NCI-H2196 (cell line): Measurements from ENCODE around the gene EPHA3.
"Not testable (repeated sequence)": the region's sequence is repeated elsewhere in the genome, so short reads cannot be mapped to it uniquely, and the experiment has no call there.

ENCODE experiments used
- DNase-seq: peaks from one replicate; lab custom pipeline; 2025; ENCODE audit not compliant: unreplicated experiment; lab: John Stamatoyannopoulos, UW

EPHA3 gene

DNA sequence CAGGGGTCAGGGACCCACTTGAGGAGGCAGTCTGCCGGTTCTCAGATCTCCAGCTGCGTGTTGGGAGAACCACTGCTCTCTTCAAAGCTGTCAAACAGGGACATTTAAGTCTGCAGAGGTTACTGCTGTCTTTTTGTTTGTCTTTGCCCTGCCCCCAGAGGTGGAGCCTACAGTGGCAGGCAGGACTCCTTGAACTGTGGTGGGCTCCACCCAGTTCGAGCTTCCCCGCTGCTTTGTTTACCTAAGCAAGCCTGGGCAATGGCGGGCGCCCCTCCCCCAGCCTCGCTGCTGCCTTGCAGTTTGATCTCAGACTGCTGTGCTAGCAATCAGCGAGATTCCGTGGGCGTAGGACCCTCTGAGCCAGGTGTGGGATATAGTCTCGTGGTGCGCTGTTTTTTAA is 243.5 kb downstream of the EPHA3 start:
- not testable (repeated sequence) for DNase-seq

DNA sequence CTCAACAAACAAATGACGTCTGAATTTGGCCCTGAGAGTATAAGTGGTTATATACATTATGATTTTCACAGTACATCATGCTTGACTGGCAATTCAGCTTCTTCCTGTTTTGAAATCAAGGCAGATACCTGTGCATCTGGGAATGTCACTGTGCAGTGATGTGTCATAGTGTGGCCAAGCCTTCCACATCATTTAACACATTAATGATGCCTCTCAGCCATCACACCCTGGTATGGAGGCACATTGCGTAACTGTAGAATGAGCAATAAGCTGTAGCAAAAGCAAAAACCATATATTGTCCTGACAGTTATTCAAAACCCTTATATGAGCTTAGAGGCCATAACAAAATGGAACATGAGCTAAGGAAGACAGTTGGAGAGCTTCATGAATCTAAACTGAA is 246.0 kb downstream of the EPHA3 start:
- no peak for DNase-seq

DNA sequence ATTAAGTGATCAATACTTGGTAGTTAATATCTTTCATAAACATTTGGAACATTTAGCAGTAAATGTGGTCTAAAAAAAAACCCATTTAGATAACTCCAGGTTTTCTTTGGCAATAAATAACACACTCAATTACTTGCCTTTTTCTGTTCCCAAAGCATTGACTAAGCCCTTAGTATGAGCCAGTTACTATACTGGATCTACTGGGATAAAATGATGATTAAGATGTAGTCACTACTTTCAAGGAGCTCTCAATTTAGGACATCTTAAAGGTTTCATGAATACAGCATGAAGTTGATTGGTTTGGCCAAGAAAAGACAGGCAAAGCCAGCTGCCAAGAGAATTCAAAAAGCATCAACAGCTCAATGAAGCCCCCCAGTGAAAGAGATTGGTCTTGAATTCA is 250.9 kb downstream of the EPHA3 start:
- no peak for DNase-seq

DNA sequence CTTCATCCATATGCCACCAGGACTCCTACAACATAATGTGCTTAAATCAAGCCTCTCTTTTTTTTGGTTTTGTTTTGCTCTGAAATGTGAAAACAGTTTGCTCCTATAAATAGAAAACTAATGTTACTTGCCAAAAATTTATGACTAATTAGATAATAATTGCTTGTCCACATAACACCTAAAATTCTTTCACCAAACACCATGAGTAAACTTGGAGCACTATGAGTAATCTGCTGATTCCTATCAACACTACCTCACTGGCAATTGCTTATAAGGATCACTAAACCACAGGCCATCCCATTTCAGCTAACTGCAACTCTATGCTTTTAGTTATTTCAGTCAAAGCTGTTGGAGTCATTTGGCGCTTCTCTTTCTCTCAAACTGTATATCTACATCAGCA is 252.7 kb downstream of the EPHA3 start:
- no peak for DNase-seq

DNA sequence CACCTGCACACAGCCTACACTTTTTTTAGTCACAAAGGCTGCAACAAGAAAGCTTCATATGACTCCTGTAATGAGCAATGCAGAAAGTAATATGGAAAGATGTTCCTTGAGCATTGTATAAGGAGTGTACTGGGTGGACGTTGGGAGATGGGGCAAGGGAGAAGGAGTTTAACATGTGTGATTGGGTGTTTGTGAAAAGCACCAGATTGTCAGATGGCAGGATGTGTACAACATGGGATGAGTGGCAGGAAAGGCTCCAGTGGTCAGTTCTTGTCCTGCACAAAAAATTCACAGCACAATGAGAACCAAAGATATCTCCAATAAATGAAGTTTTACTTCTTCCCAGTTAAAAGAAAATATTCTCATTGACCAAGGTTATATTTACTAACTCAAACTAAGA is 255.1 kb downstream of the EPHA3 start:
- no peak for DNase-seq

DNA sequence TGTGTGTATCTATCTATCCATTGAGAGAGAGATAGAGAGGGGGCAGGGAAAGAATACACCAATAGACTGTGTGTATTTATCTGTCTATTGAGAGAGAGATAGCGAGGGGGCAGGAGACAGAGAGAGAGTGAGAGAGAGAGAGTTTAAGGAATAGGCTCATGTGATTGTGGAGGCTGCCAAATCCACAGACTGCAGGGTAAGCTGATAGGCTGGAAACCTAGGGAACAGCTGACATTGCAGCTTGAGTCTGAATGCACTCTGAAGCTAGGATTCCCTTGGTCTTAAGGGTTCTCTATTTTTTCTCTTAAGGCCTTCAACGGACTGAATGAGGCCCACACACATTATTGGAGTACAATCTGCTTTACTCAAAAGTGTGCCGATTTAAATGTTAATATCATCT is 255.8 kb downstream of the EPHA3 start:
- DNase-seq, result no peak

DNA sequence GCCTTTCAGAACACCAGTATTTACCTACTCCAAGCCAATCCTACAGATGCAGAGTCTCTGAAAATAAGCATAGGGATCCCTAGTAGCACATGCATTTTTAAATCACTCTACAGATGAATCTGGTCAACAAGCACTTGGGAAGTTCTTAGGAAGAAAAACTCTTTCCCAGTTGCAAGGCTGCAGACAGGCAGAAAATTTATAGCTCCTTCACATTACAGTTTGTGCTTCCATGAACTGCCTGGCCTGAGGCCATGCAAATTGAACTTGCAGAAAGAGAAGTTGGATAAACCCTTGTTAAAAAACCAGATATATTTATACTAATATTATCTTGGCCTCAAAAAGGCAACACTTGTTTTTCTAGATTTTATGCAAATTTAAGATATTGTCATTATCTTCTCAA is 256.9 kb downstream of the EPHA3 start:
- no peak for DNase-seq

DNA sequence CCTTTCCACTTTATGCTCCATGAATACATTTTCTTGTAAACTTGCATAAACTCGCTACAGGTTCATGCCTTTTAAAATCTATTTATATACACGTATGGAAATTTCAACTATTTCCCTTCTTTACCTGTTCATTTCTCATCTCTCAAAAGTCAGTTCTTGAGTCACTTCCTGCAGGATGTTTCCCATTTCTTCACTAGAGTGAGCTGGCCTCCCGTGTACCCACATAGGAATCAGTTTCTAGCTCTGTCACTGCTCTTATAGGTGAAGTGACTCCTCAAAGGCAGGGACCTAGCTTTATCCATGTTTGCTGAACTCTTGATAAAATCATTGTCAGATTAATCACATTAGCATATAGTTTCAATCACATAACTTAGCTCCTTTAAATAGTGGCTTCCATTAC is 259.7 kb downstream of the EPHA3 start:
- DNase-seq, result no peak

DNA sequence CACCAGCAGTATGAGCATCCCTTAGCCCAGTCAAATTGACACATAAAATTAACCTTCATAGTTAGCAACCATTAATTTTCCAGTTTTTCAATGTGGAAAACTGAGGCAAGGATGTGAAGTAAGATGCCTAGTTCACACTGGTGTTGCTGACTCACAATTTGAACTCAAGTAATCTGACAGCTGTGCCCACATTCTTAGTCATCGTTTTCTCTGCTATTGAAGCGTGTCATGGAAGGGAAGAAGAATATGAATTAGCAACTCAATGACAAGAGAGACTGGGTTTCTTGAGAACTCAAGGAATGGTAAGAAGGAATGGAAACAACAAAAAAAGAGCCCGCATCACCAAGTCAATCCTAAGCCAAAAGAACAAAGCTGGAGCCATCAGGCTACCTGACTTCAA is 261.4 kb downstream of the EPHA3 start:
- no peak for DNase-seq

DNA sequence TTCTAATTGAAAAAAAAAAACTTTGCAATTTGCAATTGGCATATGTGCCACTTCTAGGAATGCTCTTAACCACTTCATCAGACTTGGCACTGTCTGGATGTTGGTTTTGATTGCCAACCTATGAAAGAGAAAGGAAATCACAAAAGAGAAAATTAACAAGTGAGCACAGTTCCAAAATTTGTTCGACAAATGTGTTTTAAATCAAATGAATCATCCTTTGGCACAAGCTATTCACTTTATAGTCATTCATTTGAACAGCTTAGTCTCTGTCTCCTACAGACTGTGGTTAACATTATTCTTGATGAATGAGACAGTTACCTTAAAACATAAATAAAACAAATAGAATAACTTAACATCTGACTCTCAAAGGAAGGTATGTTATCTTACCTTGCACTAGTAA is 265.0 kb downstream of the EPHA3 start:
- no peak for DNase-seq

DNA sequence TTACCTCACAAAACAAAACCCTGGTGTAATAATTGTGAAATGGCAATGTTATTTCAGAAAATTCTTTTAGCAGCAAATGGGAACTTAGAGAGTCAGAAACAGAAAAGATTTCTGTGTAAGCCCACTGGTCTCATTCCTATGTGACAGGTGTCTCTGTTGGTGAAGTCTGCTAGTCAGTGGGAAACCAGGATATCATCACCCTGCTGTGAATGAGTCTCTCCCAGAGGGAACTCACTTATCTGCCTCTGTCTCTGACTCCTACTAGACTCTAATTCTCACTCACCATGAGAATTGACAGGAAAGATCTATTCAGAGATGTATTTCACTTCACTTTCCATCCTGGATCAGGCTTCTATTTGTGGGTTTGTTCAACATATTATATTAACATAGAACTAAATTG is 266.0 kb downstream of the EPHA3 start:
- DNase-seq, result no peak

DNA sequence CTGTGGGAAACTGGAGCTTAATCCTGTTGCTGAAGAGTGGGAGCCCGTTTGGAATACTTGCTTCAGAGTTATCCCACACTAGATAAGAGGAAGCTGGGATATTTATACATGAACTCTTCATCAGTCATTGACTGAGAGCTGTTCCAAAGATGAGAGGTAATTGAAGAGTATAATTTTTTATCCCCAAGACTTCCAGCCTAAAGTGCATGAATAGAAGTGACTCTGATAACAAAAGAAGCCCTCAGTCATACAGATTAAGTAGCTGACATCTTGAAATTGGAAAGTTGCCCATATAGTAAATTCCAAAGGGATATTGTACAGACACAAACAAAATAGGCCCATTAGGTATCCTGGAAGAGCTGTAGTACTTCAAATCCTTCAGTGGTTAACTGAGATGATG is 268.0 kb downstream of the EPHA3 start:
- no peak for DNase-seq

DNA sequence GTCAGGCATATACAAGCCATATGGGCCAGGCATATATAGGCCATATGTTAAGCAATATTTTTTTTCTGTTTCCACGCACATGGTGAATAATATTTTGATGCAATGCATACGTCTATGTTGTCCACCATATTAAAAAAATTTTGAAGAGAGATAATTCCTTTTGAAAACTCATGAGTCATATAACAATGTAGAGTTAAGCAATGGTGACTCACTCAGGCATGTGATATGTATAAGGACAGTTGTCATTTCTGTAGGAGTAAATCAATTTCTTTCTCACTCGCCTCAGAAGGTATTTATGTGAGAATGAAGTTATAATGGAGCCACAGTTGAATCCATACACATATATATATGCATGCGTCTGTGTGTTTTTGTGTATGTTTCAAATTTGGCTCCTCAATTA is 272.6 kb downstream of the EPHA3 start:
- DNase-seq, result no peak

DNA sequence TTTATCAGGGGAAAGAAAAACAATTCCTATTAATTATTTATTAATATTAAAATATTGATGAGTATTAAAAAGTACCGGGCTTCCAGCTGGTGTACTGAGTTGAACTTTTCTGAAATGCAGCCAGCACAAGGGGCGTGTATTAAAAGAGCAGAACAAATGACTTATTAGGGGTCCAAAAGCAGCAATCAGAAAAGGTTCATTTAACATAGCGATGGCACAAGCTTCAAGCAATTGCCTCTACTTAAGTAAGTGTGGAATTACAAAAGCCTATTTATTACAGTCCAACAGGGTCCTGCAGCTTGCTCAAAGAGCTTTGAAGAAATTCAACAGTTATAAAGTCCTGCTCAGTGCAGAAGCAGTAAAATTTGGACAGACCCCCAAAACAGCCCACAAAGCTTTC is 285.6 kb downstream of the EPHA3 start:
- DNase-seq, result no peak

DNA sequence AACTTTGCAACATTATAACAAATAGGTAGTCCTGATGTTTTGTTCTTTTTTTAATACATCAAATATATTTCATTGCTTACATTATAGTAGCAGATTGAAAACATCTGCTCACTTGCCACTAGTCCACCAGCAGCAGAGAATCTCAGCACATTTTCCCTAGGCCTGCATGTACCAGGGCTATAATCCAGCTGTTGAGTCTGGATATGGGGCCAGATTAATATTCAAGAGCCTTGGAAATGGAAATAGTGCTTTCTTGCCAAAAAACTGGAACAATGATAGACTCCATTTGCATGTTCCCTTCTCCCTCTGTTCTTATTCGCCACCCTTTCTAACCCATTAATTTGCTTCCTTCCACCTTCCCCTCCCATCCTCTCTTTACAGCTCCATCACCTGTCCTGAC is 288.0 kb downstream of the EPHA3 start:
- no peak for DNase-seq

DNA sequence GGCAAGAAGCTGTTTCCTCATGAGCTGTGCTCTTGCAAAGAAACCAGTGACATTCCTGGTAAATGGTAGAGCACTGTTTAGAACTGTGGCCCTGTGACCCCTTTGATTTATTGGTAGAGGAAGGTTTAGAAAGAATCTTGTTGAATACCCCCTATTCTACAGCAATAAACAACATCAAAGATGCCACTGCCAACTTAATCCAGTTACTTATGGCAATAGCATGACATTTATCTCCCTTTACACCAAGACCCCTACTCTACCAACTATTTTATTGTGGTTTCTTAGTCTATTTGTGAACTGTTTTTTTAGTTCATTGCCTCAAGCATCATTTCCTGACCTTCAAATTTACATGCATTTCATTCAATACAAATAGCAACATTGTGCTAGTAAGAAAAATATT is 288.6 kb downstream of the EPHA3 start:
- no peak for DNase-seq

DNA sequence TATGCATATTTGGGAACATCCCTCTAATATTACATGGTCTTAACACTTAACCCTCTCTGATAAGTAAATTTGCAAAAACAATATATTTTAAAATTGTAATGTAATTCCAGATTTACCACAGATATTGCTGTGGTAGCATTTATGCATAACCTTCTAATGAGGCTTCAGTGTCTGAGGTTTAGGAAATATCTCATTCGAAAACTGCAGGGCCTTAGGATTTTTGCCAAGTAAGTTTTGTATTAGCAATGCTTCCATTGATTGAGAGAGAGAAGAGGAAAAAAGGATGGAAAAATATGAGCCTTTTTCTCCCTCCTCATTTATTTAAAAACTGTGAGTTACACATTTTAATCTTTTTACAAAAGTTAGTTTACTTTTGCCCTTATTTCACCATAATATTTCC is 294.6 kb downstream of the EPHA3 start:
- no peak for DNase-seq

DNA sequence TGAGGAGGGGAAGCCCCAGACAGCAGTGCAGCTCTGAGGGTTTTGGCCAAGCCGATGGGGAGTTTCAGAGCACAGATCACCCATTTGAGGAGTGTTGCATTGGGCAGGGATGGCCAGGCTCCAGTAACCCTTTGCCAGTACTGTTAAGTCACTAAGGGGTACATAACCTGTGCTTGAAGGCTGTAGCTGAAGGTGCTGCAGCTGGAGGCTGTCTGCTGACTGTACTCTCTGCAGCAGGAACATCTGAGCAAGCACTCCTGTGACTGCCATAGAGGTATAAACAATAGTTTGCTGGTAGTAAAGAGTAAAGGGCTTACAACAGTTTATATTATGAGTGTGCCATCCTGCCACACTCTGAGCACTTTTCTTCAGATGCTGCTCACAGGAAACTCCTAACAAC is 297.8 kb downstream of the EPHA3 start:
- DNase-seq, result no peak

DNA sequence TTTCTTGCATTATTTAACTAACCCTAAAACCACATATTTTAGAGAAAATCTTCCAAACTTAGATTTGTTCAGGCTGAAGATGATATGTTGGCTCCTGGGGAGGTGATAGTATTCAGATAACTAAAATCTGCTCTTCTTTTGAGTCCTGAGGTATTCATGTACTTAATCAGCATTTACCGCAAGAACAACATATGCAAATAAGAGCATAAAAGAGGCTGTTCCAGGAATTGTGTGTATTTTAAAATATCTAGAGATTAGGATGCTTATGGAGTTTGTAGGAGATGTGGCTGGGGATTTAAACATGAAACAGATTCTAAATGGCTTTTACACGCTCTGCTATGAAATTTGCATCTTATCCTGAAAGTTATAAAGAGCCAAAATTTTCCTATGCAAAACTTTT is 298.2 kb downstream of the EPHA3 start:
- no peak for DNase-seq

DNA sequence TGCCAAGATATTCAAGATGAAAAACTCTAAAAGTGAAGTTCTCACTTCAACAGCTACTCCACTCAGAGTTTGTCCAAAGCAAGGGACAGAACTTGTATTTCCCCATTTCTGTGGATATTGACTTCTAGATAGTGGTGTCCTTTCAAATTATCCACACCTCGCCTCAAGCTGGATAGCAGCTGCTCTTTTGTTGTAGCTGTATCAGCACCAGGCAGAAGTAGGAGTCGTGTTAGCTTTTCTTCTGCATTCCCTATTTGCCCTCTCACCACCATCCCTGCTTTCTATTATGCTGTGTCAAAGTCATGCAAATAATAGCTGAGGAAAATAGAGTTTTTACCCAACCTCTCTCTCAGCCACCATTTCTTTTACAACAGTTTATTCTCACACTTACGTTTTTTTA is 303.8 kb downstream of the EPHA3 start:
- DNase-seq, result no peak

DNA sequence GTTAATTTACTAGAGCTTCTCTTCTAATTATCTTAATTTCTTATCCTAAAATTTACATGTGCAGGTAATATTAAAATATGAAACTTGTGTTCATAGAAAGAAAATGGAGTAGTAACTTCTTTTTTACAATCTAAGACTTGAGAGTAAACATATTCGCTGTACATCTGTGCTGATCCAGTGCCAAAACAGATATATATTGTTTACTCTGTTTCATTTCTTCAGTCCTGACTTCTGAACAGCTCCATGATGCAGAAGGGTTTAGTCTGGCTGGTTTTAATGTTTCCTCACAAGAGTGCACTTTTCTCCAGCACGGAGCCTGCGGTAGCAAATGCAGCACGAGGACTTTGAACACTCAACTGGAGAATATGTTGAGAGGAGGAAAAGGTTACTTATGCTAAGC is 306.8 kb downstream of the EPHA3 start:
- no peak for DNase-seq

DNA sequence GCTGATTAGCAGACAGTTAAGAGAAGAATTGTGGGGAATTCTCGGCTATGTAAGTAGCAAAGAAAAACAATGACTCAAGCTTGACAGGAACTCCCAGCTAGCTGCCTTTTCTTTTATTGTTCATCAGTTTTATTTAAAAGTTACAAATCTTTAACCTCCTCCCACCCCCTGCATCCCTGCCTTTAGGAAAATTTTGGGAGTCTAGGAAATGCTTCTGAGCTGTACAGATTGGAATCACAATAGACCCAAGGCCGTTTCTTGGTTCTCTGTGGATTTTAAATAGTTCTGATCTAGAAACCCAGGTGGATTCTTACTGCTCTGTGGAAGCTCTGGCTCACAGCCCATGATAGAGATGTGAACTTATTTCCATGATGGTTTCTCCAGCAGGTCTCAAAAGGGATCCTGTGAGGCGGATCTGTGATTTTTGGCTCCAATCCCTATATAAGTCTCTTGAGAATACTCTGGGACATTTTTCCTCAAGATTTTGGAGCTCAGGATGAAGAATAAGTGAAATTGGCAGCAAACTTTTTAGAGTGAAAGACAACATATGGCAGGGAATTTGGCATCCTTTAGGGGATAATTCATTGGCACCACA is 312.3 kb downstream of the EPHA3 start:
- no peak for DNase-seq

DNA sequence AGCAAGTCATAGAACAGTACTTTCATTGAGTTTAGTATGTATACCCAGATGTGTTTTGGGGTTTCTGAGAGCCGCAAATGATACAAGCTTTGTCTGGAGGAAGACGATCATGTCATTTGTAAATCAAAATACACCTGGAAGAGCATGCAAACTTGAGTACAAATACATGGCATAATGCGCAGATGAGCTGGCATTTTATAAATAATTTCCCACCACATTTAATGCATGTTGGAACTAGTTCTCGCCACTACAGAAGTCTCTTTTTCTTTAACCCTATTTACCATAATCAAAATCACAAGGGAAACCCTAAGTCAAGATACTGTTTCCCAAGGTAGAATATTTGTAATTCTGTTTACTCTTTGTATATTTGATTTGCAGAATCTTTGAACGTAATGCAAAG is 318.6 kb downstream of the EPHA3 start:
- no peak for DNase-seq
